HG02885 (cell line): ENCODE results near the gene MAB21L4.
"Not testable (repeated sequence)": the region's sequence is repeated elsewhere in the genome, so short reads cannot be mapped to it uniquely, and the experiment has no call there.

Experiments used
- ATAC-seq: cut with Tn5 transposase; IDR thresholded peaks from one replicate; pipeline ENCODE4 v1.9.1; 2021; ENCODE audit warnings: mild to moderate bottlenecking; ENCODE audit not compliant: unreplicated experiment, poor library complexity

The MAB21L4 gene

DNA sequence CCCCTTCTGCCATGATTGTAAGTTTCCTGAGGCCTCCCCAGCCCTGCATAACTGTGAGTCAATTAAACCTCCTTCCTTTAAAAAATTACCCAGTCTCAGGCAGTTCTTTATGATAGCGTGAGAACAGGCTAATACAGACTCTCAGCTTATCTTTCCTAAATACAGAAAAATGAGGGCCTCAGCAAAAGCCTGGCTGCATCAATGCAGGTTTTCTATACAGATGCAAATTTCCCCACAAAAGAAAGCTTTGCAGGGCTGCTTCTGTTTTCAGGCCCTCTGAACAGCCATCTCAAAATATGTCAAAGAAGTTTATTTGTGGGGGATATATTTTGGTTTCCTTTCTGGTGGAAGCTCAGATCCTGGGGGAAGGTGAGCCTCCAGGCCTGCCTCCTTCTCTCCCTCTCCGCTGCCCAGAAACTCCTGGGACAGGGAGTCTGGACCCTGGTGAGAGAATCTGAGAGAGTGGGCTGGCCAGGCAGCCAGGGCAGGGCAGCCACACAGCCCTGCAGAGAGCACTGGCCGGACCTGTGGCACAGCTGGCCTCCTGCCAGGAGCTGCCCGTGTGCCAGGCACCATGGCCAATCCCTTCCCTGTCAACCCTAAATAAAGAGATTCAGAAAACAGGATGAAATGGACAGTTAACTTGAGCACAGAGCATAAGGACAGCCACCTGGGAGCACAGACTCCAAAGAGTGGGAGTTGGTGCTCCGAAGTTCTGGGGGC, 48.9 kb downstream of the MAB21L4 start:
- no peak for ATAC-seq

DNA sequence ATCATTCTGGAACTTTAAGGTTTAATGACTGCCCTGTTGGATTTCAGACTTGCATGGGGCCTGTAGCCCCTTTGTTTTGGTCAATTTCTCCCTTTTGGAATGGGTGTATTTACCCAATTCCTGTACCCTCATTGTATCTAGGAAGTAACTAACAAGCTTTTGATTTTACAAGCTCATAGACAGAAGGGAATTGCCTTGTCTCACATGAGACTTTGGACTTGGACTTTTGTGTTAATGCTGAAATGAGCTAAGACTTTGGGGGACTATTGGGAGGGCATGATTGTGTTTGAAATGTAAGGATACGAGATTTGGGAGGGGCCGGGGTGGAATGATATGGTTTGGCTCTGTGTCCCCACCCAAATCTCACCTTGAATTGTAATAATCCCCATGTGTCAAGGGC, 49.6 kb downstream of the MAB21L4 start:
- ATAC-seq, result not testable (repeated sequence)

DNA sequence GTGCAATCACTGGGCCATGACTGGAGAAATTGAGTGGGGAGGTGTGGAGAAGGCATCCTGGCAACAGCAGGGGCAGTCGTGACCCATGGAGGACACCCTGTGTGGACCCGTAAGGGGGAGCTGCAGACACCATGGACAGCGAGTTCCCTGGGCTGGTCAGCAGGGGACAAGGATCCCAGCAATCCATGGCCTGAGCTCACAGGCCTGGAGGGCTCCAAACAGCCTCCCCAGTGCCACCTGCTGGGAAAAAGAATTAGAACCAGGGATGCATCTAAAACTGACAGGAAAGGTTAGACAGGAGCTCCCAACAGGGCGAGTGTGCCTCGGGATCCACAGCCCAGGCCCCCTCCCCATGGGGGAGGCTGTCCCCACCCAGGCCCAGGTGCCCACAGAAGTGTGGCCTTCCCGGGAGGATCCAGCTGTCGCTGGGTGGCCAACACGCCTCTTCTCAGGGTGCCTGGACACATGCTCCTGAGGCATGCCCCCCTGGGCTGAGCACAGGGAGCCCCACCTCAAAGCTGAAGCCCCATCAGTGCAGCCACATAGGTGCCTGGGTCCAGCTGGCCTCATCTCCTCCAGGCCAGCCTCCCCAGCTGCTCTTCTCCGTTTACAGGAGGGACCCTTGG, 55.4 kb downstream of the MAB21L4 start:
- no peak for ATAC-seq

DNA sequence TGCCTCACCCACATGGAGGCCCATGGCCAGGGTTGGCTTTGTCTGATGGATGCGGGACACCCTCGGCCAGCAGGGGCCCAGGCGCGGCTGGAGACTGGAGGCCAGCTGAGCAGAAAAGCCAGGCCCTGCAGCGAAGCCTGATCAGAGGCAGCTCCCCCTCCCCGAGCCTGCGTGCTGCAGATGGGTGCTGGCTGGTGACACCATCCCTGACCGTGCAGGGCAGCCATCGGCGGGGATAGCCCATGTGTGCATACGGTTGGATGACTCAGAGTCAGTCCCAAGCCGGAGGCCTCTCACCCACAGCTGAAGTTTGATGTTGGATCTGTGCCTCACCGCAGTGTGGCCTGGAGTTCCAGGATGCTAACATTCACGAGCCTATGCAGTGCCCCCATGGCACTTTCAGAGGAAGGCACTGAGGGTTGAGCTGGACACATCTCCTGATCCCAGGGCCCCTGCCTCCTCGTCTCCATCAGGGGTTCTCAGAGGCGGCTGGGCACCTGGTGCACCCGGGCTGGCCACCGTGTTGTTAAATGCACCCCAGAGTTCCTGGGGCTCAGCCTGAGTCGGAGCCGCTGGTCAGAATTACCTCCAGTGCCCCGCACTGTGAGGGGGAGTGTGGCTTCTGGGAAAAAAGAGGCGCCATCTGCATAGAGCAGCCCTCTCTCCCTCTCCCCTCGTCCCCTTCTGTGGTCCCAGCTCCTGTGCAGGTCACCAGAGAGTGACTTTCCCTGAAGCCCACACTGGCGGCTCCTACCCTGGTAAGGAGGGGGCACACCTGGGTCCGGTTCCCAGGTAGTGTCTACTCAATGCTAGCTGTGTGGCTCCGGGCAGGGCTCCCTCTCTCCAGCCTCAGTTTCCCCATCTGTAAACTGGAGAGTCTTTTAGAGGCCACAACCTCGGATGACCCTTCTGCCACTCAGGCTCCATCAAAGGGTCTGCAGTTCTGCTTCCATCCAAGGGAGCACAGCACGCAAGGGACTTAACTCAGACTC, 56.5 kb downstream of the MAB21L4 start:
- ATAC-seq, result no peak

DNA sequence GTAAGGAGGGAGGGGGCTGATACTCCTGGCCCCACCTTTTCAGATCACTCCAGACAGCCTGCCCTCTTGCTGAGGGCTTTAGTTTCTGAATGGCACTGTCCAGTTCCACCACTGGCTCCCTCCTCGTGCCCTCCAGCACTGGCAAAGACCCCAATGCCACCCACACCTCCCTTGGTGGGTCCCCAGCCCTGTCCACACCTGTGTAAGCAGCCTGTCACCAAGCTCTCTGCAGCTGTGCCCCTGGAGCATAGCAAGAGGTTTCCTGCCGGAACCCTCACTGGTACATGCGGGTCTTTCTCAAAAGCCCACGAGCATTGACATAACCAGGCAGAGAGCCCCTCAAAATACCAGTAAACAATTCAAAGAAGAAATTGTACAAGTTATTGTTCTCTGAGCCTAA, 58.3 kb downstream of the MAB21L4 start:
- ATAC-seq, result no peak

DNA sequence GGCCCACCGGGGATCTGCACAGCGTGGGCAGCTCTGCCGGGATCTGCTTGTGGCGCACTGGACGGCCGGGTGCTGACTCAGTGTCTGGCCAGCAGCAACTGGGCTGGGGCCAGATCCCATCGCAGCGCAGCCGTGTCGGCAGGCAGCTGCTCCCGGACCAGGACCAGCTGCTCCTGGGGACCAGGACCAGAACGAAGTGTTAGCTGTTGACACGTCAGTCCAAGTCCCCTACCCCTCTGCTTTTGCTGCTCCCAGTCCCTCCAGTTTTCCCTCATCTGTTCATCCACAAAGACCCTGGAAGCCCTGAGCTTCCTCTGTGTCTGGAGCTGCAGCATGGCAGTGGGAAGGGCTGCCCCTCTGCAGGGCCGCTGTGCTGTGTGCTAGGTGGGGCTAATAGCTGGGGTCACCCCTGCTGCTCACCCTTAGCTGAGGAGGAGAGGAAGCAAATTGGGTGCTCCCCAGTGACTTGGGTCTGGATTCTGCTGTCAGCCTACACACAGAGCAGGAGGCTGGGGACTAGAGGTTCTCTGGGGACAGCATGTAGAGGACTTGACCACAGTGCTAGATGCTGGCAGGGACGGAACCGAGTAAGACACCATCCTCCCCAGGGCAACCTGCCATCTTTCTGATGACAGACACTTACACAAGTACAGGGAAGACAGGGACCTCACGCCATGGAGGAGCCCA, 59.0 kb downstream of the MAB21L4 start:
- no peak for ATAC-seq
